GM21367 (cell line): ENCODE measurements around the gene CABP7.

ENCODE experiments used
- ATAC-seq: cut with Tn5 transposase; IDR thresholded peaks from one replicate; pipeline ENCODE4 v1.9.1; 2021; ENCODE audit not compliant: unreplicated experiment

Gene CABP7

GRCh38 chr22:29719899-29720645, at the start of gene CABP7:
Gene CABP7 (plus strand): TSS chr22:29720003. CDS start chr22:29720425, 422 bp downstream.
- no peak for ATAC-seq

- ATAC-seq, result no peak
Observed at GRCh38 chr22:29670626-29671025, 49.2 kb upstream of the CABP7 start.

GRCh38 chr22:29673361-29674066, 46.3 kb upstream of the CABP7 start:
- ATAC-seq, result no peak

- no peak for ATAC-seq
Observed at GRCh38 chr22:29674121-29674520, 45.7 kb upstream of the CABP7 start.

GRCh38 chr22:29679316-29679715, 40.5 kb upstream of the CABP7 start:
- ATAC-seq, result no peak

GRCh38 chr22:29683536-29683935, 36.3 kb upstream of the CABP7 start:
- no peak for ATAC-seq

- ATAC-seq, result no peak
Observed at GRCh38 chr22:29684244-29684643, 35.6 kb upstream of the CABP7 start.

GRCh38 chr22:29689206-29689879, 30.5 kb upstream of the CABP7 start:
- no peak for ATAC-seq

GRCh38 chr22:29689880-29690213, 30.0 kb upstream of the CABP7 start:
- no peak for ATAC-seq

GRCh38 chr22:29690476-29690875, 29.3 kb upstream of the CABP7 start:
- ATAC-seq, result no peak

- no peak for ATAC-seq
Observed at GRCh38 chr22:29691636-29692326, 28.0 kb upstream of the CABP7 start.

- ATAC-seq, result no peak
Observed at GRCh38 chr22:29692327-29692640, 27.5 kb upstream of the CABP7 start.

- ATAC-seq, result no peak
Observed at GRCh38 chr22:29693161-29693560, 26.6 kb upstream of the CABP7 start.

GRCh38 chr22:29693671-29694070, 26.1 kb upstream of the CABP7 start:
- ATAC-seq, result no peak

- ATAC-seq, result no peak
Observed at GRCh38 chr22:29695129-29695926, 24.5 kb upstream of the CABP7 start.

GRCh38 chr22:29697853-29698598, 21.8 kb upstream of the CABP7 start:
- no peak for ATAC-seq

- ATAC-seq, result no peak
Observed at GRCh38 chr22:29700206-29700899, 19.4 kb upstream of the CABP7 start.

GRCh38 chr22:29700900-29701154, 19.0 kb upstream of the CABP7 start:
- no peak for ATAC-seq

- ATAC-seq, result no peak
Observed at GRCh38 chr22:29701155-29701999, 18.4 kb upstream of the CABP7 start.
